MCF 10A (cell line): ENCODE measurements around the gene BAZ1B. TPM values are rescaled to one million over a fixed set of nuclear protein-coding genes. Genes with fewer than 3 reads are reported as not detected.

Source experiments
- BruUV-seq: library from RNA; stranded (reverse); fragments of 400-500 nt; replicated peaks from 2 replicates; lab custom pipeline; 2021; lab: Mats Ljungman, UMichigan
- CTCF ChIA-PET: fragments of 300-600 bp; sonication (Branson Sonifier 250); formaldehyde crosslinking; extraction: SDS; loops from one replicate; lab custom pipeline; 2021; ENCODE audit warnings: antibody characterized with exemption, inconsistent platforms; lab: Yijun Ruan, JAX
- POLR2A ChIA-PET: fragments of 300-600, 350-650 bp; sonication (Branson Sonifier 250); formaldehyde crosslinking; extraction: SDS; loops from one replicate; lab custom pipeline; 2020; ENCODE audit warnings: antibody characterized with exemption, inconsistent platforms; lab: Yijun Ruan, JAX
- DNase-seq: peaks from one replicate; pipeline ENCODE4 v3.0.0-alpha.2; 2018; ENCODE audit not compliant: unreplicated experiment
- H3K27ac Mint-ChIP-seq: one replicate; pipeline ENCODE4 v1.8.0; 2022; ENCODE audit warnings: mild to moderate bottlenecking, low read depth, mixed read lengths; ENCODE audit not compliant: unreplicated experiment
- H3K27me3 Mint-ChIP-seq: one replicate; pipeline ENCODE4 v1.8.0; 2022; ENCODE audit warnings: mixed read lengths; ENCODE audit not compliant: insufficient read depth, unreplicated experiment
- H3K36me3 Mint-ChIP-seq: one replicate; pipeline ENCODE4 v1.8.0; 2022; ENCODE audit warnings: mild to moderate bottlenecking, moderate library complexity, mixed read lengths; ENCODE audit not compliant: insufficient read depth, unreplicated experiment
- H3K4me1 Mint-ChIP-seq: one replicate; pipeline ENCODE4 v1.8.0; 2022; ENCODE audit warnings: mixed read lengths; ENCODE audit not compliant: insufficient read depth, unreplicated experiment
- H3K4me3 Mint-ChIP-seq: one replicate; pipeline ENCODE4 v1.8.0; 2022; ENCODE audit warnings: mild to moderate bottlenecking, moderate library complexity, mixed read lengths; ENCODE audit not compliant: unreplicated experiment
- H3K9me3 Mint-ChIP-seq: one replicate; pipeline ENCODE4 v1.8.0; 2022; ENCODE audit warnings: mixed read lengths; ENCODE audit not compliant: unreplicated experiment
- intact Hi-C: fragments of 100-400 bp; cut with micrococcal nuclease; formaldehyde crosslinking; loops from 2 replicates; pipeline ENCODE4 v1.14.1; 2022
- total RNA-seq: library from RNA; stranded (reverse); gene quantifications from 2 replicates; pipeline ENCODE4 v1.2.3, GENCODE V29; 2022
- TF ChIP-seq, protein P1 (sequence below): fragments of 200-600 bp; IDR thresholded peaks from one replicate; pipeline ENCODE4 v1.8.0; 2022; ENCODE audit warnings: antibody characterized with exemption, mild to moderate bottlenecking; ENCODE audit not compliant: unreplicated experiment

Gene BAZ1B
- total RNA-seq, 1 experiment from 2014 or later, result 86.7 TPM

DNA sequence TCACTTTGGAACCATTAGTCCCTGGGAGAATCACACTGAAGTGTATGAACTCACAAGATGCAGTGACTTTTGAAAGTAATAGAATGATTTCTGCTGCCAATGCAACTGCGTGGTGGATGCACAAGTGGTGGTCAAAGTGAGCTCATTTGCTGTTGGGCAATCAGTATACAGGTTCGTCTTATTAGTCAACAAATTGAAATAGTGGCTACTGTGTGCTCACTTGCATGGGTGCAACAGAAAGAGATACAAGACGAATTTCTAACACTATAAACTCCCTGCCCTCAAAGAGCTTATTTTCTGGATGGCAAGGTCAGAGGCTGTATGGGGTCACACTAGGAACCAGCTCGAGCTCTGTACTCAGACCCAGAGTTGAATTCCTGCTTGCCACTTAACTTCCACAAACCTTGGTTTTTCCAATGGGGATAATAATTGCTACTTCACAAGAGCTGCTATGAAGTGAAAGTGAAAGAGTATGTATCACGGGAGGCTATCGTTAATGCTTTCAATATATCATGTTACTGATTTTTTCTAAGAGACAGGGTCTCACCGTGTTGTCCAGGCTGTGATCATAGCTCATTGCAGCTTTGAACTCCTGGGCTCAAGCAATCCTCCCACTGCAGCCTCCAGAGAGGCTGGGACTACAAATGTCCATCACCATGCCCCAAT lies 43.7 kb upstream of the BAZ1B start:
- no peak for DNase-seq
- peaks cover 9% of the 10 kb centered on the region for H3K4me1 Mint-ChIP-seq
- intact Hi-C loops, result no loop called here
- BruUV-seq, result no TSS peak
- no peak overlapping the region for H3K27ac Mint-ChIP-seq
- no peaks in the 10 kb centered on the region for H3K9me3 Mint-ChIP-seq
- H3K4me3 Mint-ChIP-seq, result no peak overlapping the region
- TF ChIP-seq, protein P1, sequence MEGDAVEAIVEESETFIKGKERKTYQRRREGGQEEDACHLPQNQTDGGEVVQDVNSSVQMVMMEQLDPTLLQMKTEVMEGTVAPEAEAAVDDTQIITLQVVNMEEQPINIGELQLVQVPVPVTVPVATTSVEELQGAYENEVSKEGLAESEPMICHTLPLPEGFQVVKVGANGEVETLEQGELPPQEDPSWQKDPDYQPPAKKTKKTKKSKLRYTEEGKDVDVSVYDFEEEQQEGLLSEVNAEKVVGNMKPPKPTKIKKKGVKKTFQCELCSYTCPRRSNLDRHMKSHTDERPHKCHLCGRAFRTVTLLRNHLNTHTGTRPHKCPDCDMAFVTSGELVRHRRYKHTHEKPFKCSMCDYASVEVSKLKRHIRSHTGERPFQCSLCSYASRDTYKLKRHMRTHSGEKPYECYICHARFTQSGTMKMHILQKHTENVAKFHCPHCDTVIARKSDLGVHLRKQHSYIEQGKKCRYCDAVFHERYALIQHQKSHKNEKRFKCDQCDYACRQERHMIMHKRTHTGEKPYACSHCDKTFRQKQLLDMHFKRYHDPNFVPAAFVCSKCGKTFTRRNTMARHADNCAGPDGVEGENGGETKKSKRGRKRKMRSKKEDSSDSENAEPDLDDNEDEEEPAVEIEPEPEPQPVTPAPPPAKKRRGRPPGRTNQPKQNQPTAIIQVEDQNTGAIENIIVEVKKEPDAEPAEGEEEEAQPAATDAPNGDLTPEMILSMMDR, result no peak
- peaks cover 27% of the 10 kb centered on the region for H3K36me3 Mint-ChIP-seq
- ChIA-PET CTCF (interaction anchor here (0.6 to 1.1 kb wide), 2 partner anchors 45 to 451 kb away, joined by 3 to 4 read pairs; no protein-coding TSS in a partner anchor), POLR2A (interaction anchor here (0.6 to 1.1 kb wide), 3 partner anchors 13 to 471 kb away, joined by 3 read pairs; partner anchors contain the start of genes BAZ1B and TBL2)
- H3K27me3 Mint-ChIP-seq, result no peaks in the 10 kb centered on the region

DNA sequence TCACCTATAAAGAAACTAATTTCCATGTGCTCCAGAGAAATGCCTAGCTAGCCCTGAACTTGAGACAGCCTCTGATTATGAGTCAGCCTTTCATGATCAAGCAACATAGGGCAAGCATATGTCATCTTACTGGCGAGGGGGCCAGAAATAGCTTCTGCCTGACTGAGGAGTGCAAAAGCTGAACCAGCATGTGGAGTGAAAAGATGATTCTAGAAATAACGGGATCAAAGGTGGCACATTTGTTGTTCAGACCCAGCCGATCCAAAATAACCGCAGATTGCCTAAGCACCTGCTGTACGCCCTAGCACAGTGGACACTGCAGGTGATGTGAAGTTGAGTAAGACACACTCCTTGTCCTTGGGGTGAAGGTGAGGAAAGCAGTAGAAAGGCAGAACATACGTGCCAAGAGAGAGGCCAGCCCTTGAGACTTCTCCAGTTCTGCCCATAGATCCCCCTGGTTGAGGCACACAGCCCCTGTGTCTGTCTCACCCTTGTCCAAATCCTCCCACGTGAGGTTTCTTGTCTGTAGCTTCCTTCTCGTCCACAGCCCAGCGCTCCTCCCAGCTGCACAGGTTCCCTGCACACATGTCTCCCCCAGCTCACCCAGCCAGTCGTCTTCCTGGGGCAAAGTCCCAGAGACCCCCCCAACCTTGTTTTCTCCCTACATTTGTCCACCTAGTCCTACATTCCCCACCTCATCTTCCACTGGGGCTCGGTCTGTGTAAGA lies 38.2 kb upstream of the BAZ1B start:
- BruUV-seq, result no TSS peak
- peak; percentile 67 for DNase-seq
- TF ChIP-seq, protein P1, result no peak
- H3K27me3 Mint-ChIP-seq, result no peaks in the 10 kb centered on the region
- H3K36me3 Mint-ChIP-seq, result peaks cover 5% of the 10 kb centered on the region
- no peaks in the 10 kb centered on the region for H3K9me3 Mint-ChIP-seq
- intact Hi-C loops, result no loop called here
- POLR2A ChIA-PET, result interaction anchor here (0.5 to 3.0 kb wide), 9 partner anchors 10 to 165 kb away, joined by 3 to 22 read pairs (median 3); partner anchors contain the start of genes BAZ1B and TBL2
- peak overlapping the region; percentile 39 for H3K27ac Mint-ChIP-seq
- no peak overlapping the region for H3K4me3 Mint-ChIP-seq
- CTCF ChIA-PET, result interaction anchor here (0.5 to 1.4 kb wide), 6 partner anchors 10 to 841 kb away, joined by 3 to 4 read pairs (median 4); no protein-coding TSS in a partner anchor
- H3K4me1 Mint-ChIP-seq, result peaks cover 20% of the 10 kb centered on the region

DNA sequence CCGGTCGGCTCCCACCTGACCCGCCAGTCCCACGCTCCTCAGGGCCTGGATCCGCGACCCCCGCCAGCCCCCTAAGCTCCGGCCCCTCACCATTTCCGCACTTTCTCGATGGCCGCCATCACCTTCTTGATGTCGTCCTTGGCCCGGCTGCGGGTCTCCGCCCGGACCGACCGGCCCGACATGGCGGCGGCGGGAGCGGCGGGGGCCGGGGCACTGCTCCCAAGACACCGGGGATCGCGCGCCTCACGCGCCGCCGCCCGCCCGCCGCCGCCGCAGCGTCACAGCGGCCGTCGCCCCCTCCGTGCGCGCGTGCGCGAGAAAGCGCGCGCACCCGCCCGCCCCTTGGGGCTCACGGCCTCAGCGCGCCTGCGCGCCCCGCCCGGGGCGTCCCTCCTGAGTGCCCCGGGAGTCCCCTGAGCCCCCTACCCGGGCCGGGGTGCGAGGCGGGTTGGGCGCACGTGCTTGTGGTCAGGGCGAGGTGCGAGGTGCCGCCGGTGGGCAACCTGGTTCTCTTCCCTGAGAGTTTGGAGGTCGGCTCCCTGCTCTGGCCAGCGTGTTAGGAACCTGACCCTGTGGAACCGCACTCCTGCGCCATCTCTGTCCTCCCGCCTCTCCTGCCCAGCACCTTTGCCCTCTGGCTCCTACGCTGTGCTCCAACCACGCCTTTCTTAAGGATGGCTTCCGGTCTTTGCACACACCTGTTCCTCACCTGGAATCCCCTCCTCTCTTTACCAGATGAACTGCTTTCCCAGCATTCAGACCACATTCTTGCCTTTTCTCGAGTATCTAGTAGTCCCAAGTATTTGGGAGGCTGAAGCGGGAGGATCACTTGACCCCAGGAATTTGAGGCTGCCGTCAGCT lies 35.5 kb upstream of the BAZ1B start, which contains the start of gene BCL7B:
TSS of gene BCL7B (minus strand) at position 294 of the 861 bp plus-strand sequence. CDS start at position 182, 112 bp downstream.
- Mint-ChIP-seq H3K4me1 (peaks cover 31% of the 10 kb centered on the region), H3K9me3 (no peaks in the 10 kb centered on the region), H3K4me3 (peak within 1 kb of the TSS; percentile 75), H3K36me3 (peaks cover 16% of the 10 kb centered on the region), H3K27ac (peak within 1 kb of the TSS; percentile 95), H3K27me3 (no peaks in the 10 kb centered on the region)
- CTCF ChIA-PET, result interaction anchor here (0.6 to 0.9 kb wide), 2 partner anchors 10 to 42 kb away, joined by 5 read pairs; no protein-coding TSS in a partner anchor
- BruUV-seq, result no TSS peak
- TF ChIP-seq, protein P1, result no peak
- POLR2A ChIA-PET, result interaction anchor here (0.9 to 3.4 kb wide), 10 partner anchors 11 to 168 kb away, joined by 3 to 57 read pairs (median 5); partner anchors contain the start of genes BAZ1B and TBL2
- intact Hi-C loops, result no loop called here
- DNase-seq, result peak; percentile 68
